Ramos (cell line): Measurements from ENCODE around the gene ZBTB34.
"Not testable (repeated sequence)": the region's sequence is repeated elsewhere in the genome, so short reads cannot be mapped to it uniquely, and the experiment has no call there.

Source experiments
- in situ Hi-C: fragments of 300-500 bp; cut with MboI; formaldehyde crosslinking; loops from one replicate; pipeline ENCODE4 v1.14.3; 2022; ENCODE audit warnings: low sequenced_read_pairs; ENCODE audit not compliant: unreplicated experiment

ZBTB34 gene

GRCh38 chr9:126860077-126860756 lies at the start of gene ZBTB34:
TSS of gene ZBTB34 (plus strand) at chr9:126860639. CDS start at chr9:126879400, 18,761 bp downstream.
- in situ Hi-C loops: no loop called here

- in situ Hi-C loops: no loop called here
These were observed 47.4 kb upstream of the ZBTB34 start for GRCh38 chr9:126813072-126813471.

- in situ Hi-C loops: no loop called here
These were observed 46.3 kb upstream of the ZBTB34 start for GRCh38 chr9:126814091-126814490.

GRCh38 chr9:126817615-126818014 lies 42.8 kb upstream of the ZBTB34 start:
- in situ Hi-C loops: not testable (repeated sequence)

GRCh38 chr9:126818482-126818881 lies 42.0 kb upstream of the ZBTB34 start:
- in situ Hi-C loops: no loop called here

- in situ Hi-C loops: no loop called here
These were observed 41.0 kb upstream of the ZBTB34 start for GRCh38 chr9:126819482-126819881.

- in situ Hi-C loops: no loop called here
These were observed 38.2 kb upstream of the ZBTB34 start for GRCh38 chr9:126822278-126822677.

GRCh38 chr9:126822873-126823272 lies 37.6 kb upstream of the ZBTB34 start:
- in situ Hi-C loops: no loop called here

GRCh38 chr9:126824052-126824451 lies 36.4 kb upstream of the ZBTB34 start:
- in situ Hi-C loops: not testable (repeated sequence)

GRCh38 chr9:126827227-126827626 lies 33.2 kb upstream of the ZBTB34 start:
- in situ Hi-C loops: no loop called here

- in situ Hi-C loops: no loop called here
These were observed 31.4 kb upstream of the ZBTB34 start for GRCh38 chr9:126829035-126829434.

GRCh38 chr9:126830827-126831226 lies 29.6 kb upstream of the ZBTB34 start:
- in situ Hi-C loops: no loop called here

- in situ Hi-C loops: no loop called here
These were observed 28.0 kb upstream of the ZBTB34 start for GRCh38 chr9:126832440-126832839.

GRCh38 chr9:126833020-126833419 lies 27.4 kb upstream of the ZBTB34 start:
- in situ Hi-C loops: no loop called here

- in situ Hi-C loops: no loop called here
These were observed 26.6 kb upstream of the ZBTB34 start for GRCh38 chr9:126833710-126834345.

- in situ Hi-C loops: no loop called here
These were observed 25.8 kb upstream of the ZBTB34 start for GRCh38 chr9:126834672-126835071.

- in situ Hi-C loops: no loop called here
These were observed 24.2 kb upstream of the ZBTB34 start for GRCh38 chr9:126836216-126836615.

GRCh38 chr9:126838055-126838811 lies 22.2 kb upstream of the ZBTB34 start:
- in situ Hi-C loops: no loop called here

- in situ Hi-C loops: no loop called here
These were observed 21.5 kb upstream of the ZBTB34 start for GRCh38 chr9:126838895-126839294.

GRCh38 chr9:126839301-126839700 lies 21.1 kb upstream of the ZBTB34 start:
- in situ Hi-C loops: no loop called here

GRCh38 chr9:126842220-126842842 lies 18.1 kb upstream of the ZBTB34 start:
- in situ Hi-C loops: no loop called here
